ENCODE measurements around the gene TCEAL1.
A peak's percentile ranks its signal among the peaks of the same experiment; 100 is the strongest.
"Not testable (repeated sequence)": the region's sequence is repeated elsewhere in the genome, so short reads cannot be mapped to it uniquely, and the experiment has no call there.

TCEAL1 gene

GRCh38 chrX:103586659-103587058, 42.1 kb upstream of the TCEAL1 start:
- Histone ChIP-seq H3K27ac (peak overlapping the region; percentile 92), H3K4me1 (peaks cover 3% of the 10 kb centered on the region), H3K4me2 (ENCODE audit: low read length) (peak overlapping the region; percentile 68), H3K36me3 (ENCODE audit: control insufficient read depth, insufficient read depth, low read length) (no peaks in the 10 kb centered on the region), H3K9me3 (ENCODE audit: control insufficient read depth, low read length) (no peaks in the 10 kb centered on the region), H2AFZ (no peak overlapping the region), H3K27me3 (ENCODE audit: control insufficient read depth, insufficient read depth, low read length) (no peaks in the 10 kb centered on the region), H3K4me3 (ENCODE audit: low read depth, low read length) (peak overlapping the region; percentile 78), H3K9ac (no peak overlapping the region), H3K79me2 (no peaks in the 10 kb centered on the region)
- TF ChIP-seq CTCF (IDR thresholded peaks at IDR 0.05) = no peak

GRCh38 chrX:103592295-103592694, 36.5 kb upstream of the TCEAL1 start:
- H3K4me2 ChIP-seq (ENCODE audit: low read length); H3K4me1 ChIP-seq; H3K27ac ChIP-seq; H2AFZ ChIP-seq; H3K9ac ChIP-seq; H3K27me3 ChIP-seq (ENCODE audit: control insufficient read depth, insufficient read depth, low read length); H3K36me3 ChIP-seq (ENCODE audit: control insufficient read depth, insufficient read depth, low read length); H3K9me3 ChIP-seq (ENCODE audit: control insufficient read depth, low read length); H3K4me3 ChIP-seq (ENCODE audit: low read depth, low read length); H3K79me2 ChIP-seq: not testable (repeated sequence)

GRCh38 chrX:103595202-103595601, 33.6 kb upstream of the TCEAL1 start:
- H3K79me2 ChIP-seq; H3K36me3 ChIP-seq (ENCODE audit: control insufficient read depth, insufficient read depth, low read length); H2AFZ ChIP-seq; H3K4me3 ChIP-seq (ENCODE audit: low read depth, low read length); H3K27ac ChIP-seq; H3K27me3 ChIP-seq (ENCODE audit: control insufficient read depth, insufficient read depth, low read length); H3K4me2 ChIP-seq (ENCODE audit: low read length); H3K9ac ChIP-seq; H3K9me3 ChIP-seq (ENCODE audit: control insufficient read depth, low read length); H3K4me1 ChIP-seq: not testable (repeated sequence)

GRCh38 chrX:103607364-103608305, 21.1 kb upstream of the TCEAL1 start, which contains the start of gene TCEAL3:
Gene TCEAL3 (plus strand): TSS chrX:103607963. CDS start chrX:103609065, 1,102 bp downstream.
- Histone ChIP-seq H3K27ac (peak within 1 kb of the TSS; percentile 85), H3K4me3 (ENCODE audit: low read depth, low read length) (peak within 1 kb of the TSS; percentile 74), H3K9me3 (ENCODE audit: control insufficient read depth, low read length) (no peaks in the 10 kb centered on the region), H2AFZ (peak within 1 kb of the TSS; percentile 72), H3K79me2 (peaks cover 8% of the 10 kb centered on the region), H3K36me3 (ENCODE audit: control insufficient read depth, insufficient read depth, low read length) (no peaks in the 10 kb centered on the region), H3K27me3 (ENCODE audit: control insufficient read depth, insufficient read depth, low read length) (no peaks in the 10 kb centered on the region), H3K4me1 (no peaks in the 10 kb centered on the region), H3K9ac (peak within 1 kb of the TSS; percentile 80), H3K4me2 (ENCODE audit: low read length) (peak within 1 kb of the TSS; percentile 61)
- TF ChIP-seq CTCF (IDR thresholded peaks at IDR 0.05) = no peak

- no peak for TF ChIP-seq CTCF (IDR thresholded peaks at IDR 0.05)
- H3K9ac ChIP-seq = peak overlapping the region; percentile 80
These were observed 20.3 kb upstream of the TCEAL1 start for GRCh38 chrX:103608306-103608963.

More at GRCh38 chrX:103608306-103608963, 20.3 kb upstream of the TCEAL1 start:
- Histone ChIP-seq H3K4me2 (ENCODE audit: low read length) (peak overlapping the region; percentile 61), H2AFZ (peak overlapping the region; percentile 72), H3K27ac (peak overlapping the region; percentile 85), H3K4me3 (ENCODE audit: low read depth, low read length) (peak overlapping the region; percentile 74), H3K9me3 (ENCODE audit: control insufficient read depth, low read length) (no peaks in the 10 kb centered on the region), H3K79me2 (peaks cover 8% of the 10 kb centered on the region), H3K27me3 (ENCODE audit: control insufficient read depth, insufficient read depth, low read length) (no peaks in the 10 kb centered on the region), H3K4me1 (no peaks in the 10 kb centered on the region), H3K36me3 (ENCODE audit: control insufficient read depth, insufficient read depth, low read length) (no peaks in the 10 kb centered on the region)
